ENCODE measurements around the gene OR1F1.

DNA sequence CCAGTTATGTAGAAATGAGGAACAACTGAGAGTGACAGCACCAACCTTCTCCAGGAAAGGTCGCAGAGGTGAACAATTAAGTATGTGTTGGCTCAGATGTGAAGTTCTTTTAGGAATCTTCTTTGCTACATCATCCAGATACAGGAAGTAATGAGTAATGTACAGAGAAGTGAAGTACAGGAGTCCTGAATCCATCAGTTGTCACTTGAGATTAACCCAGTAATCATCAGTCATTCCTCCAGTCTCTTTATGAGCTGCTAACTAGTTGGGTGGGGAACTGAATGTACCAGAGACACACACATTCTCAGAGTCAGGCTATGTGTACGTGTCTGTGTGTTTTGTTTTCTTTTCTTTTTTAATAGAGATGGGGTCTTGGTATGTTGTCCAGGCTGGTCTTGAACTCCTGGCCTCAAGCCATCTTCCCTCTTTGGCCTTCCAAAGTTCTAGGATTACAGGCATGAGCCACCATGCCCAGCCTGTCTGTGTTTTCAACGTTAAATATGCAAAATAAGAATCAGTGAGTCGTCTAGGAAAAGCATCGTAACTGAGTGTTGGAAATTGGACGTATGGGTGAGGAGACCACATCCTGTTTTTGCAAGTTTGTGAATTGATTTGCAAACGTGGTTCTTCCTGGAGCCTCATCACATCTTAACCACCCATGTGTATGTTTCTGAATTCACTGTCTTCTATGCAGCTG lies 27.0 kb downstream of the OR1F1 start:
- TF ChIP-seq, protein P1, sequence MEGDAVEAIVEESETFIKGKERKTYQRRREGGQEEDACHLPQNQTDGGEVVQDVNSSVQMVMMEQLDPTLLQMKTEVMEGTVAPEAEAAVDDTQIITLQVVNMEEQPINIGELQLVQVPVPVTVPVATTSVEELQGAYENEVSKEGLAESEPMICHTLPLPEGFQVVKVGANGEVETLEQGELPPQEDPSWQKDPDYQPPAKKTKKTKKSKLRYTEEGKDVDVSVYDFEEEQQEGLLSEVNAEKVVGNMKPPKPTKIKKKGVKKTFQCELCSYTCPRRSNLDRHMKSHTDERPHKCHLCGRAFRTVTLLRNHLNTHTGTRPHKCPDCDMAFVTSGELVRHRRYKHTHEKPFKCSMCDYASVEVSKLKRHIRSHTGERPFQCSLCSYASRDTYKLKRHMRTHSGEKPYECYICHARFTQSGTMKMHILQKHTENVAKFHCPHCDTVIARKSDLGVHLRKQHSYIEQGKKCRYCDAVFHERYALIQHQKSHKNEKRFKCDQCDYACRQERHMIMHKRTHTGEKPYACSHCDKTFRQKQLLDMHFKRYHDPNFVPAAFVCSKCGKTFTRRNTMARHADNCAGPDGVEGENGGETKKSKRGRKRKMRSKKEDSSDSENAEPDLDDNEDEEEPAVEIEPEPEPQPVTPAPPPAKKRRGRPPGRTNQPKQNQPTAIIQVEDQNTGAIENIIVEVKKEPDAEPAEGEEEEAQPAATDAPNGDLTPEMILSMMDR (IDR thresholded peaks at IDR 0.05; ENCODE audit: insufficient read depth, low read length, poor library complexity, severe bottlenecking) = no peak
- no peak for TF ChIP-seq EZH2phosphoT487 (conservative IDR thresholded peaks at IDR 0.05; ENCODE audit: low read length)

Measured in SU-DHL-6 (cell line).